ENCODE results near the gene KCNAB1. TPM values are rescaled to one million over a fixed set of nuclear protein-coding genes. Genes with fewer than 3 reads are reported as not detected.
"Not testable (repeated sequence)": the region's sequence is repeated elsewhere in the genome, so short reads cannot be mapped to it uniquely, and the experiment has no call there.

KCNAB1 gene
- total and polyA plus RNA-seq, 8 donors = 0.76 to 4.9 (median 3.2) TPM

DNA sequence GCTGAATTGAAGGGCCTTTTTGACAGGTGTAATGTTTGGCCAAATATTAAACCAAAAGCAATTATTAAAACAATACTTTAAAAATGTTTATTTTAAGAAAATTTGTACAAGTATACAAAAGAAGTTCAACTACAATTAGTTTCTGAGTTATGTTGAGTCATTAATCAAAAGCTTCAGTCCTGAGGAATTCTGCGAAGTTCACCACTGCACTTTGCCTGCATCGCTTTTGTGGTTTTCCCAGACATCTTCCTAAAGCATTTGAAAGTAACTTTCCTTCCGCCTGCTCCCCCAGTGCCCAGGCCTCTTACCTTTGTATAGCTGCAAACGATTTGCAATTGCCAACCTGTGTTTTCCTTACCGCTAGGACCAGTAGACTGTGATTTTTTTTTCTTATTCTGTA lies 69.5 kb downstream of the KCNAB1 start:
- Histone ChIP-seq H3K27ac (no peak overlapping the region), H3K4me1 (no peaks in the 10 kb centered on the region), H3K4me3 (no peak overlapping the region), H3K9me3 (no peaks in the 10 kb centered on the region), H3K36me3 (no peaks in the 10 kb centered on the region), H3K27me3 (no peaks in the 10 kb centered on the region)
- TF ChIP-seq, protein P1, sequence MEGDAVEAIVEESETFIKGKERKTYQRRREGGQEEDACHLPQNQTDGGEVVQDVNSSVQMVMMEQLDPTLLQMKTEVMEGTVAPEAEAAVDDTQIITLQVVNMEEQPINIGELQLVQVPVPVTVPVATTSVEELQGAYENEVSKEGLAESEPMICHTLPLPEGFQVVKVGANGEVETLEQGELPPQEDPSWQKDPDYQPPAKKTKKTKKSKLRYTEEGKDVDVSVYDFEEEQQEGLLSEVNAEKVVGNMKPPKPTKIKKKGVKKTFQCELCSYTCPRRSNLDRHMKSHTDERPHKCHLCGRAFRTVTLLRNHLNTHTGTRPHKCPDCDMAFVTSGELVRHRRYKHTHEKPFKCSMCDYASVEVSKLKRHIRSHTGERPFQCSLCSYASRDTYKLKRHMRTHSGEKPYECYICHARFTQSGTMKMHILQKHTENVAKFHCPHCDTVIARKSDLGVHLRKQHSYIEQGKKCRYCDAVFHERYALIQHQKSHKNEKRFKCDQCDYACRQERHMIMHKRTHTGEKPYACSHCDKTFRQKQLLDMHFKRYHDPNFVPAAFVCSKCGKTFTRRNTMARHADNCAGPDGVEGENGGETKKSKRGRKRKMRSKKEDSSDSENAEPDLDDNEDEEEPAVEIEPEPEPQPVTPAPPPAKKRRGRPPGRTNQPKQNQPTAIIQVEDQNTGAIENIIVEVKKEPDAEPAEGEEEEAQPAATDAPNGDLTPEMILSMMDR (IDR thresholded peaks at IDR 0.05) = no peak
- intact Hi-C loops (cut with DNase I) = no loop called here
- no peak for DNase-seq
- FAIRE-seq = no peak
- 64 to 73% methylated on average over 5 of the region's 5 CpGs for WGBS, 2 donors
- no peak for ATAC-seq

DNA sequence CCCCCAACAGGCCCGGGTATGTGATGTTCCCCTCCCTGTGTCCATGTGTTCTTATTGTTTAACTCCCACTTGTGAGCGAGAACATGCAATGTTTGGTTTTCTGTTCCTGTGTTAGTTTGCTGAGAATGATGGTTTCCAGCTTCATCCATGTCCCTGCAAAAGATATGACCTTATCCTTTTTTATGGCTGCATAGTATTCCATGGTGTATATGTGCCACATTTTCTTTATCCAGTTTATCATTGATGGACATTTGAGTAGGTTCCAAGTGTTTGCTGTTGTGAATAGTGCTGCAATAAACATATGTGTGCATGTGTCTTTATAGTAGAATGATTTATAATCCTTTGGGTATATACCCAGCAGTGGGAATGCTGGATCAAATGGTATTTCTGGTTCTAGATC lies 74.6 kb downstream of the KCNAB1 start:
- H3K36me3 ChIP-seq; H3K27me3 ChIP-seq; intact Hi-C loops (cut with DNase I); DNase-seq; H3K4me1 ChIP-seq; ATAC-seq; FAIRE-seq; H3K9me3 ChIP-seq; H3K4me3 ChIP-seq; H3K27ac ChIP-seq: not testable (repeated sequence)
- 80 to 87% methylated on average over 2 of the region's 2 CpGs for WGBS, 2 donors

DNA sequence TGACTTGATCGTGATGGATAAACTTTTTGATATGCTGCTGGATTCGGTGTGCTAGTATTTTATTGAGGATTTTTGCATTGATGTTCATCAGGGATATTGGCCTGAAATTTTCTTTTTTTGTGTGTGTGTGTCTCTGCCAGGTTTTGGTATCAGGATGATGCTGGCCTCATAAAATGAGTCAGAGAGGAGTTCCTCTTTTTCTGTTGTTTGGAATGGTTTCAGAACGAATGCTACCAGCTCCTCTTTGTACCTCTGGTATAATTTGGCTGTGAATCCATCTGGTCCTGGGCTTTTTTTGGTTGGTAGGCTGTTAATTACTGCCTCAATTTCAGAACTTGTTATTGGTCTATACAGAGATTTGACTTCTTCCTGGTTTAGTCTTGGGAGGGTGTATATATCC lies 76.8 kb downstream of the KCNAB1 start:
- H3K9me3 ChIP-seq; intact Hi-C loops (cut with DNase I); FAIRE-seq; H3K36me3 ChIP-seq; DNase-seq; H3K4me3 ChIP-seq; ATAC-seq; H3K4me1 ChIP-seq; H3K27ac ChIP-seq; H3K27me3 ChIP-seq: not testable (repeated sequence)
- WGBS, 2 donors = 62 to 65% methylated on average over 3 of the region's 3 CpGs

- DNase-seq (no peak), ATAC-seq (no peak), FAIRE-seq (no peak)
- Histone ChIP-seq H3K4me3 (no peak overlapping the region), H3K9me3 (no peaks in the 10 kb centered on the region), H3K27ac (no peak overlapping the region), H3K27me3 (no peaks in the 10 kb centered on the region), H3K36me3 (no peaks in the 10 kb centered on the region), H3K4me1 (no peaks in the 10 kb centered on the region)
- 81 to 83% methylated on average over 8 of the region's 8 CpGs for WGBS, 2 donors
- intact Hi-C loops (cut with DNase I) = no loop called here
- TF ChIP-seq, protein P1 (IDR thresholded peaks at IDR 0.05) = no peak
Observed at GRCh38 chr3:156201411-156202405, 81.3 kb downstream of the KCNAB1 start.

- no peak overlapping the region for H3K4me3 ChIP-seq
- FAIRE-seq (no peak), DNase-seq (no peak), ATAC-seq (no peak)
- no peaks in the 10 kb centered on the region for H3K4me1 ChIP-seq
- H3K27me3 ChIP-seq = no peaks in the 10 kb centered on the region
- H3K36me3 ChIP-seq = no peaks in the 10 kb centered on the region
- no peak overlapping the region for H3K27ac ChIP-seq
- intact Hi-C loops (cut with DNase I) = no loop called here
- H3K9me3 ChIP-seq = no peaks in the 10 kb centered on the region
- TF ChIP-seq, protein P1 (IDR thresholded peaks at IDR 0.05) = no peak
Observed at GRCh38 chr3:156206157-156206556, 85.8 kb downstream of the KCNAB1 start.

Measured in pancreas (tissue), 10 donors.